ENCODE measurements around the gene VWF.
"Not testable (repeated sequence)": the region's sequence is repeated elsewhere in the genome, so short reads cannot be mapped to it uniquely, and the experiment has no call there.

Gene VWF

GRCh38 chr12:6143303-6143675 is 18.8 kb upstream of the VWF start:
- no peak for DNase-seq

- DNase-seq, result not testable (repeated sequence)
These were observed 18.2 kb upstream of the VWF start for GRCh38 chr12:6142368-6143302.

- DNase-seq, result not testable (repeated sequence)
These were observed 17.4 kb upstream of the VWF start for GRCh38 chr12:6141731-6142367.

GRCh38 chr12:6140651-6141447 is 16.4 kb upstream of the VWF start:
- peak; percentile 21 for DNase-seq

GRCh38 chr12:6135071-6135470 is 10.6 kb upstream of the VWF start:
- no peak for DNase-seq

- DNase-seq, result no peak
These were observed 9.2 kb upstream of the VWF start for GRCh38 chr12:6133642-6134041.

- no peak for DNase-seq
These were observed 8.0 kb upstream of the VWF start for GRCh38 chr12:6132496-6132895.

GRCh38 chr12:6125310-6125608 is 789 bp upstream of the VWF start:
- DNase-seq, result no peak

- DNase-seq, result no peak
These were observed 1.2 kb downstream of the VWF start for GRCh38 chr12:6123258-6123657.

GRCh38 chr12:6122201-6122600 is 2.3 kb downstream of the VWF start:
- no peak for DNase-seq

GRCh38 chr12:6120796-6121473 is 3.5 kb downstream of the VWF start:
- DNase-seq, result no peak

- no peak for DNase-seq
These were observed 5.4 kb downstream of the VWF start for GRCh38 chr12:6118891-6119568.

GRCh38 chr12:6116471-6117021 is 7.9 kb downstream of the VWF start:
- DNase-seq, result no peak

GRCh38 chr12:6115389-6115788 is 9.1 kb downstream of the VWF start:
- peak; percentile 30 for DNase-seq

GRCh38 chr12:6114476-6114870 is 10.0 kb downstream of the VWF start:
- DNase-seq, result no peak

- DNase-seq, result no peak
These were observed 10.6 kb downstream of the VWF start for GRCh38 chr12:6113691-6114475.

- DNase-seq, result no peak
These were observed 12.5 kb downstream of the VWF start for GRCh38 chr12:6112004-6112403.

- no peak for DNase-seq
These were observed 14.5 kb downstream of the VWF start for GRCh38 chr12:6110006-6110405.

GRCh38 chr12:6106218-6106617 is 18.3 kb downstream of the VWF start:
- no peak for DNase-seq

- no peak for DNase-seq
These were observed 19.6 kb downstream of the VWF start for GRCh38 chr12:6104842-6105241.

GRCh38 chr12:6104027-6104426 is 20.4 kb downstream of the VWF start:
- DNase-seq, result no peak
